ENCODE results near the gene SPON2. TPM values are rescaled to one million over a fixed set of nuclear protein-coding genes. Genes with fewer than 3 reads are reported as not detected.
A peak's percentile ranks its signal among the peaks of the same experiment; 100 is the strongest.
"Not testable (repeated sequence)": the region's sequence is repeated elsewhere in the genome, so short reads cannot be mapped to it uniquely, and the experiment has no call there.

SPON2 gene
- total RNA-seq, 1 donor from 2014 or later: 0.26 TPM

DNA sequence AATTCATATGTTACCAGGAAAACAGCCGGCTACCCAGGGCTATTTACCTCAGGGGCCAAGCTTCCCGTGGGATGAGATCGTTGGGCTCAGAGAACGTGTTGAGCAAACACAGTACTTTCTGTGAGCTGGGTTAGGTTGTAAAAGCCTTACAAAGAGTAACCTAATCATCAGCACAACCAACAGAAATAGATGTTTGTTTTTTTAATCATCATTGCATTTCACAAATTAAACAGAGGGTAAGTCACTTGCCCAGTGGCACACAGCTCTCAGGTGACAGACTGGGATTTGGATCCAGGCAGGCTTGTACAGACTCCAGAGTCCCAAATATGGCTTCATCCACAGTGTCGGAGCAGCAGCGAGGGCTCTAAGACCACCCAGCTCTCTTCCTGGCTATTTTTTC lies 20.1 kb downstream of the SPON2 start:
- DNase-seq (ENCODE audit: low read depth in 2 of 2): no peak

DNA sequence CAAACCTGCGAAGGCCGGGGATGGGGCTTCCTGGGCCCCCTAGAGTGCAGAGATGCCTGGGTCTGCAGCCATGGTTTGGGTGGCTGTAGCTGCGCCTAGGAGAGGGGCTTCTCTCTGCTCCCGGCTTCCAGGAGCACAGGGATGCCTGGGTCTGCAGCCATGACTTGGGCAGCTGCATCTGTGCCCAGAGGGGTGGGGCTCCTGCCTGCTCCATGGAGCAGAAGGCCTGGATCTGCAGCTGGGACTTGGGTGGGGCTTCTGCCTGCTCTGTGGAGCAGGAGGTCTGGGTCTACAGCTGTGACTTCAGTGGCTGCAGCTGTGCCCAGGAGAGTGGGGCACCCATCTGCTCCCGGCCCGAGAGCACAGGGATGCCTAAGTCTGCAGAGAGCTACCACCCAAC lies 20.8 kb downstream of the SPON2 start:
- DNase-seq (ENCODE audit: low read depth in 2 of 2): no peak

DNA sequence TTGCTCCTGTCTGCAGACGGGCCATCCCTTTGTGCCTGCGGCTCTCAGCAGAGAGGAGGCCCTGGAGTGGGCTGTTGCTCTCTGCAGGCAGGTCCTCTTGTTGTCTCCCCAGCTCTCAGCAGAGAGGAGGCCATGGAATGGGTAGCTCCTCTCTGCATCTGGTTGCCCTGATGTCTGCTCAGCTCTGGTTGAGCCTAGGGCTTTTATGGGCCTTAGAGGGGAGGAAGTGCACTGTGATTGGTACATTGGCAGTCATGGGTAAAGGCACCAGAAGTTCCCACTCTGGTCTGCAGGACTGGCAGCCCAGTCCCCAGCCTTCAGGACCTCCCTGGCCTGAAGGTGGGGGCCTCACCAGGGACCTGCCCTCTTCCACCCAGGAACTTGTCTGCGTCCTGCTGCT lies 21.5 kb downstream of the SPON2 start:
- DNase-seq (ENCODE audit: low read depth in 2 of 2): no peak

DNA sequence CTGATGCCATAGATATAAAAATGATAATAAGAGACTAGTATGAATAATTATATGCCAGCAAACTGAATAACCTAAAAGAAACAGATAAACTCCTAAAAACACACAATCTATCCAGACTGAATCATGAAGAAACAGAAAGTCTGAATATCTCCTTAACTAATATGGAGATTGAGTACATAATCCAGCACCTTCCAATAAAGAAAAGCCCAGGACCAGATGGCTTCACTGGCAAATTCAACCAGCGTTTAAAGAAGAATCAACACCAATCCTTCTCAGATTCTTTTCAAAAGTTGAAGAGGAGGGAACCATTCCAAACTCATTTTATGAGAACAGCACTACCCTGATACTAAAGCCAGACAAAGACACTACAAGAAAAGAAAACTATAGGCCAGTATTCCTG lies 32.5 kb downstream of the SPON2 start:
- DNase-seq (ENCODE audit: low read depth in 2 of 2): no peak

DNA sequence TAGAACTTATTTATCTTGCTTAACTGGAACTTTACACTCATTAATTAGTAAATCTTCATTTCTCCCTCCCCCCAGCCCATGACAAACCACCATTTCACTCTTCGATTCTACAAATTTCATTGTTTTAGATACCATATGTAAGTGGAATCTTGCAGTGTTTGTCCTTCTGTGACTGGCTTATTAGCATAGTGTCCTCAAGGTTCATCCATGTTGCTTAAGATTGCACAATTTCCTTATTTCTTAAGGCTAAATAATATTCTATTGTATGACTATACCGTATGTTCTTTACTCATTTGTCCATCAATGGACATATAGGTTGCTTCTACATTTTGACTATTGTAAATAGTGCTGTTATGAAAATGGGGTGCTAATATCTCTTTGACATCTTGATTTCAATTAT lies 34.5 kb downstream of the SPON2 start:
- DNase-seq (ENCODE audit: low read depth in 2 of 2): no peak

DNA sequence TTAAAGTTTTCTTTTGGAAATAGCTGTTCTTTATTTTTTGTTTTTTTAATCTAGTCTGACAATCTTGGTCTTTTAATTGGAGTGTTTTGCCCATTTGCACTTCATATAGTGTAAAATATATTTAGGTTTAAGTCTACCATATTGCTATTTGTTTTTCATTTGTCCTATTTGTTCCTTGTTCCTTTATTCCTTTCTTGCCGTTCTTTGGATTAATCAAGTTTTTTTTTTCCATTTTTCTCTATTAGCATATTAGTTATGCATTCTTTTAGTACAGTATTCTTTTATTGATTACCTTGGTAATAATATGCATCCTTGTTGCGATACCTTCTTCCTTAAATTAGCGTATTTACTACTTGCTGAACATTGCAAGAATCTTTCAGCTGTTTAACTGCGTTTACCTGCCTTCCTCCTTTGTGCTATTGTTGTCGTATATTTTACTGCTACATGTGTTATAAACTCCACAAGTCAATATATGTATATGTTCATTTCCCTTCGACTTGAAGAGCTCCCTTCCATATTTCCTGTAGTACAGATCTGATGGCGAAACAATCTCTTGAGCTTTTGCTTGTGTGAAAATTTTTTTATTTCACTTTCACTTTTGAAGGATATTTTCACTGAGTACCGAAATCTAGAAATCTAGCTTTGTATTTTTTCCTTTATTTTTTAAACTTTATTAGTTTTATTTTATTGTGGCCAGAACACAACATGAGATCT lies 35.2 kb downstream of the SPON2 start:
- no peak for DNase-seq (ENCODE audit: low read depth in 2 of 2)

- no peak for DNase-seq (ENCODE audit: low read depth in 2 of 2)
Measured at GRCh38 chr4:1136048-1136447, 36.3 kb downstream of the SPON2 start.

- DNase-seq (ENCODE audit: low read depth in 2 of 2): no peak
Measured at GRCh38 chr4:1133033-1133432, 39.4 kb downstream of the SPON2 start.

DNA sequence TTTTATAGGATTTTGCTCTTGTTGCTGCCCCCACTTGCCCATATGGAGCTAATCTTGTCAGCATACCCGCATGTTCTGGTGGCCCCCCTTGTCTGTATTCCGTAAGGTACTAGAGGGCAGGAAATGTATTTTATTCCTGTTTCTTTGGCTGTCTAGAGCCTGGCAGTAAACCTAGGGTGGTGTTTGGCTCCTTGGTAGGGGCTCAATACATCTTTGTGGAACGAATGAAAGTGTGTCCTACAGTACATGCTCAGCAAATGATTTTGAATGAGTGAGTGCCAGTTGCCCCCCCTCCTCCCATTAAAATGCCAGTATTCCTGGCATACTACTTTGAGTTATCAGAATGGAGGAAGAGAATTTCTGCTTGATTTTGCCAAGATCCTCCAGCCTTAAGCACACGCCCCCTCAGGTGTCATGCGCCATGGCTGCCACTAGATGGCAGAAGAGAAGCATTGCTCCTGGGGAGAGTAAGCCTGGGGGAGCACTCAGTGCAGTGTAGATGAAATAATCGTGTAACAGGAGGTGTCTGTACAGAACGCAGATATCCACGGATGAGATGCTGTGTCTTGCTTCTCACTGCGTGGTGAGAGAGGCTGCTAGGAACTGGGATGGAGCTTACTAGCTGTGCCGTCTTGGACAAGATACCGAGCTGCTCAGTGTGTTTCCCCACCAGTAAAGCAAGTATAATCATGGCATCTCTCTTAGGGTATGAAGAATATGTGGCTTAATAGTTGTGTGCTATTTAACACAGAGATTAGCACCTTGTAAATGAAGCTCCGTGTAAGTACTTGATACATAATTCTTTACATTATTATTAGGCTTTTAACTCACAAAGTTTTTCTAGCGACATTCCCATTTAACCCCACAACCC lies 41.8 kb downstream of the SPON2 start:
- DNase-seq (ENCODE audit: low read depth in 2 of 2): peak; percentile 57 to 74

GRCh38 chr4:1126506-1126905 lies 45.9 kb downstream of the SPON2 start:
- DNase-seq (ENCODE audit: low read depth in 2 of 2): no peak

- not testable (repeated sequence) for DNase-seq (ENCODE audit: low read depth in 2 of 2)
Measured at GRCh38 chr4:1125466-1125865, 46.9 kb downstream of the SPON2 start.

DNA sequence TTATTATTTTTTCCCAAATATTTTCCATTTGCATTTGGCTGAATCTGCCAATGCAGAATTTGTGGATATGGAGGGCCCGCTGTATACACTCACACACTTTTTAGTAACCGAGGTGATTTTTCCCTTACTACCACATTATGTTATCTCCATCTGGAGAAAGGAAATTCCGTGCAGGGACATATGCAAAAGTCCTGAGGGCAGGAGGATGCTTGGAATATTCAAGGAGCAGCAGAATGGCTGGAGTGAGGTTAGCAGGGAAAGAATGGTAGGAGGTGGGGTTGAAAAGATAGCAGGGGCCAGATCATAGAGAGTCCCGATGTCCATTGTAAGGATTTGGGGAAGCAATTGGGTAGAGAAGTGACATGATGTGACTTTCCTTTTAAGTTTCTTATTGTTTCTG lies 47.6 kb downstream of the SPON2 start:
- no peak for DNase-seq (ENCODE audit: low read depth in 2 of 2)

GRCh38 chr4:1122505-1122904 lies 49.9 kb downstream of the SPON2 start:
- no peak for DNase-seq (ENCODE audit: low read depth in 2 of 2)

Other genes with a start within 250 kb of the SPON2 start
- gene GAK, start 240.3 kb downstream of the SPON2 start, total RNA-seq: 45.1 and 77.1 TPM in 2 replicates
- 7.6 and 13.8 TPM in 2 replicates for gene TMEM175, start 240.1 kb downstream of the SPON2 start, total RNA-seq
- gene DGKQ, start 199.0 kb downstream of the SPON2 start, total RNA-seq: 13.2 and 20.9 TPM in 2 replicates
- gene IDUA, start 185.5 kb downstream of the SPON2 start, total RNA-seq: 5.4 and 10.5 TPM in 2 replicates
- gene SLC26A1, start 179.2 kb downstream of the SPON2 start, total RNA-seq: 0.13 TPM in 2 replicates
- gene FGFRL1, start 161.0 kb downstream of the SPON2 start, total RNA-seq: 6.2 and 14.3 TPM in 2 replicates
- gene RNF212, start 59.0 kb downstream of the SPON2 start, total RNA-seq: 0.25 and 0.39 TPM in 2 replicates
- gene CTBP1, start 76.5 kb upstream of the SPON2 start, total RNA-seq: 211 and 274 TPM in 2 replicates
- 45.8 and 64.4 TPM in 2 replicates for gene MAEA, start 117.3 kb upstream of the SPON2 start, total RNA-seq
- 3.1 and 3.7 TPM in 2 replicates for gene UVSSA, start 174.6 kb upstream of the SPON2 start, total RNA-seq
- gene NKX1-1, start 233.9 kb upstream of the SPON2 start, total RNA-seq: not detected in 2 replicates

Data from dermis microvascular lymphatic vessel endothelial cell (primary cell).